Sciatic nerve (tissue), 2 donors: ENCODE measurements around the gene BPIFB1. TPM values are rescaled to one million over a fixed set of nuclear protein-coding genes. Genes with fewer than 3 reads are reported as not detected.

Experiments
- ATAC-seq: fragments of 200-7000 bp; cut with Tn5 transposase; one replicate; pipeline ENCODE4 v1.9.1; 2020; ENCODE audit warnings: mild to moderate bottlenecking, moderate library complexity
- DNase-seq: peaks from one replicate; pipeline ENCODE4 v3.0.0-alpha.2; 2020; ENCODE audit warnings: low spot score
- intact Hi-C: fragments of 100-400 bp; cut with DNase I; formaldehyde crosslinking; loops from one replicate; pipeline ENCODE4 v1.14.2; 2022
- total RNA-seq: library from RNA; stranded (reverse); fragmentation: NEBNext Ultra II Directional; extraction: Animal tissue kit (Norgen Biotek cat#: 25700); gene quantifications from one replicate; pipeline ENCODE4 v1.2.1, GENCODE V29; 2021
- donor health status: DM: no; HTN: no; CAD: no.
- donor health status: DM: no; HTN: no; CAD: no.

Gene BPIFB1
- total RNA-seq, 1 donor from 2014 or later = 2.1 TPM

DNA sequence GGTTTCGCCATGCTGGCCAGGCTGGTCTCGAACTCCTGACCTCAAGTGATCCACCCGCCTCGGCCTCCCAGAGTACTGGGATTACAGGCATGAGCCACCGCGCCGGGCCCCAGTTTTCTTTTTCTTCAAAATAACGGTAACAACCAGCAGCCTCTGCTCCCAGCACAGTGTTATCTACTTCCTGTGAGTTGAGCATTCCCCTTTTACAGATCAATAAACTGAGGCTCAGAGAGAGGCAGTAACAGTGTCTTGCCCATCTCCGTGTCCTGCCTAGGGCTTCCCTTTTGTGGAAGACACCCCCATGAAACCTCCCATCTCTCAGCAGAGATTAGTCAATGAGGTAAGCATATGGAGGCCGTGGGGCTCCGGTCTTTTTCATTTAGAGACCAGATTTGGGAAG is 29.6 kb downstream of the BPIFB1 start:
- intact Hi-C loops = no loop called here
- ATAC-seq (no peak), DNase-seq (no peak)

- ATAC-seq = no peak
- intact Hi-C loops = no loop called here
- no peak for DNase-seq
Observed at GRCh38 chr20:33313686-33314314, 30.8 kb downstream of the BPIFB1 start.

DNA sequence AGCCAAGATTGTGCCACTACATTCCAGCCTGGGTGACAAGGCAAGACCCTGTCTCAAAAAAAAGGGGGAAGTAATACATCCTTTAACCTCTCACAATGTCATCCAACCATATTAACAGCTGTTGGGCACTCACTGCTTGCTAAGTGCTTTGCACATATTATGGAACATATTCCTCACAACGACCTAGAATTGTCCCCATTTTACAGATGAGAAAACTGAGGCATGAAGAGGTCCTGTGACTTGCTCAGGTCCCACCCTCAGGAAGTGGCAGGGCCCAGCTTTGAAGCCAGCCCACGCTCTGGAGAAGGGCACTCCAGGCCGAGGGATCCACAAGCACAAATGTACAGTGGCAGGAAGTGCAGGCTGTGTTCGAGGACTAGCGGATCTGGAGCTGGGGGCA is 33.3 kb downstream of the BPIFB1 start:
- no peak for ATAC-seq
- intact Hi-C loops = no loop called here

GRCh38 chr20:33316958-33317357 is 33.9 kb downstream of the BPIFB1 start:
- ATAC-seq (no peak), DNase-seq (no peak)
- intact Hi-C loops = no loop called here

More for the DNA sequence above, 33.3 kb downstream of the BPIFB1 start:
- no peak for DNase-seq

- intact Hi-C loops = no loop called here
- DNase-seq (no peak), ATAC-seq (no peak)
Observed at GRCh38 chr20:33317424-33318095, 34.5 kb downstream of the BPIFB1 start.

DNA sequence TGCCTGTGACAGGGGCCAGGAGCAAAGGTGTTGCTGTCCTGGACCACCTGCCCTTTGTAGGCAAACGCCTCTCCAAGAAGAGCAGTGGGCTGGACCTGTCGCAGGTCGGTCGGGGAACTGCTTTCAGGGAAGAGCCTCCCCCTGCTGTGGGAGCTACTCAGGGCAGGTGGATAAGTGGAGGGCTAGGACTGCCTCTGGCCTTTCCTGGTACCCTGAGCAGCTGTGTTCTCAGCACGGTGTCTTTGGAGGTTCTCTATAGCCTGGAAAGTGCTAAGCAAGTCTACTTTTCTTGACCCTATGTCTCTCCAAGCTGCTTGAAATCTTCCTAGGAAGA is 35.0 kb downstream of the BPIFB1 start:
- ATAC-seq (no peak), DNase-seq (no peak)
- intact Hi-C loops = no loop called here

GRCh38 chr20:33320006-33320405 is 37.0 kb downstream of the BPIFB1 start:
- no peak for ATAC-seq
- intact Hi-C loops = no loop called here
- no peak for DNase-seq

DNA sequence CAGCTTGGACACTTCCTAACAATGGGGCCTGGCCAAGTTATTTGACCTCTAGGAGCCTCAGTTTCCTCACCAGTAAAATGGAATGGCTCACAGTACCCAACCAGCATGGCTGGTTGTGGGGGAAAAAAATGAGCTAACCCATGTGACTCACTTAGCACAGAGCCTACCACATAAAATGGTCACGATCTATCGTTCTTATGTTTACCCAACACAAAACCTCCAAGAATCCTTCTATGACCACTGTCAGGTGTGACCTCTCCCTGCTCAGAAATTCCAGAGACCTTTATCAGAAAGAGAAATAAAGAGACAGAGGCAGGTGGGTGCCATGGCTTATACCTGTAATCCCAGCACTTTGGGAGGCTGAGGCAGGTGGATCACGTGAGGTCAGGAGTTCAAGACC is 39.4 kb downstream of the BPIFB1 start:
- ATAC-seq = no peak
- DNase-seq = no peak
- intact Hi-C loops = no loop called here

DNA sequence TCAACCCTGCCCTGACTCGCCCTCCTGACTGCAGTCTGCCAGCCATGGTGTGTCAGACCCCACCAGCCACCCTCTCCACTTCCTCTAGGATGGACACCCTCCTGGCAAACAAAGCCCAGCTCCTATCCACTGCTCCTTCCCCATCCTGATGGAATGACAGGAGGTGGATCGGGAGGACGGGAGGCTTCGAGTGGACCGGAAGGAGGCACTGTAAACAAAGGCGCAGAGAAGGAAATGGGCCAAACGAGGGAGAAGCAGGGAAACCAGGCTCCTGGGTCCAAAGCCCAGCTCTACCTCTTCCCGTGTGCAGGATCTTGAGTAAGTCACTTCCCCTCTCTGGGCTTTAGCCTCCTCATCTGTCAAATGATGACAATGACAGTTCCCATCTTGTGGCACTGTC is 40.2 kb downstream of the BPIFB1 start:
- no peak for ATAC-seq
- intact Hi-C loops = no loop called here
- no peak for DNase-seq

DNA sequence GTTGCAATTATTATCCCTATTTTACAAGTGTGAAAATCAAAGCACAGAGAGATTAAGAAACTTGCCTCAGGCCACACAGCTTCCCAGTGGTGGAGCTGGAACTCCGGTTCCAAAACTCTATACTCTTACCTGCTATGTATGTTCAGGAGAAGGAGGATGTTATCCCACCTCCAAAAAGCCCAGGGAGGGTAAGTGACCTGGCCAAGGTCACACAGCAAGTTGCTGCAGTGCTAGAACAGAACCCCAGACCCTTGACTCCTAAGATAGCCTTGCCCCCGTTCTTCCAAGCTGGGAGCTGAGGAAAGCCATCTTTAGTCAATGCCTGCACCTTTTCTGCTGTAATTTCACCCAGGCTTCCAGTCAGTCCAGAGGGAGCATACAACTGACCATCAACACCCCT is 42.3 kb downstream of the BPIFB1 start:
- ATAC-seq = no peak
- intact Hi-C loops = no loop called here
- no peak for DNase-seq

GRCh38 chr20:33328157-33329137 is 45.4 kb downstream of the BPIFB1 start:
- intact Hi-C loops = no loop called here
- DNase-seq (no peak), ATAC-seq (no peak)

GRCh38 chr20:33332905-33333456 is 50.0 kb downstream of the BPIFB1 start:
- no peak for ATAC-seq
- intact Hi-C loops = no loop called here
- no peak for DNase-seq

DNA sequence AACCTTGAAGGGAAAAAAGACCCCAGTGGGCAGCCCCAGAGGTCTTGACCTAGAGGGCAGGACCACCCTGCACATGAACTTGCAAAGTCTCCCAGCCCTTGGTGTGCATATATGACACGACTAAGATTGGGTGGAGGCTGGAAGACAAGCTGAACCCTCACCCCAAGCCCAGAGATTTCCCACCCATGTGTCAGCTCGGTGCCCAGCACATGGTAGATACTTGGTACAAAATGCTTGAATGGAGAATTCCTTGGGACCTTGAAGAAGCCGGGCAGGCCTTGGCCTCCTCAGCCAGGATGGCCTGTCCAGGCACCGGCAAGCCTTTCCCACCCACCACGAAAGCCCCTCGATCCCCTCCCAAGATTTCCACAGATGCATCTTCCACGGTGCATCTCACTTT is 50.6 kb downstream of the BPIFB1 start:
- ATAC-seq (no peak), DNase-seq (no peak)
- intact Hi-C loops = no loop called here

DNA sequence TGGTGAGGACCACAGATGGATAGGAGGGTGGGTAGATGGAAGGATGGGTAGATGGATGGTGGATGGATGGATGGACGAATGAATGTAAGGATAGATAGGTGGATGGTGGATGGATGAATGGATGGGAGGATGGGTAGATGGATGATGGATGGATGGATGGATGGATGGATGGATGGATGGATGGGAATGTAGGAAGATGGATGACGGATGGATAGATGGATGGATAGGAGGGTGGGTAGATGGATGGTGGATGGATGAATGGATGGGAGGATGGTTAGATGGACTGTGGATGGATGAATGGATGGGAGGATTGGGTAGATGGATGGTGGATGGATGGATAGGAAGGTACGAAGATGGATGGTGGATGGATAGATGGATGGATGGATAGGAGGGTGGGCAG is 51.1 kb downstream of the BPIFB1 start:
- intact Hi-C loops = no loop called here
- ATAC-seq (no peak), DNase-seq (no peak)

DNA sequence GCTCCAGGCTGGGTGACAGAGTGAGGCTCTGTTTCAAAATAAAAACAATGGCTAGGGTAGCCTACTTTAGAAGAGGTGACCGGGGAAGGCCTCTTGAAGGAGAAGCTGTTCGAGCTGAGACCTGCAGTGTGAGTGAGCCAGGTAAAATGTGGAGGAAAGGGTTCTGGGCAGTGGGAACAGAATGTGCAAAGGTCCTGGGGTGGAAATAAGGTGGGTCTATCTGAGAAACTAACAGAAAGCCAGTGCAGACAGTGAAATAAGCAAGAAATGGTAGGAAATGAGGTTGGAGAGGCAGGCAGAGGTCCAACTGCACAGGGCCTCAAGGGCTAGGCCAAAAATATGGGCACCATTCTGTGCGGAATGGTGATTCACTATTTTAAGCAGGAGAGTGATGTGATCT is 53.4 kb downstream of the BPIFB1 start:
- ATAC-seq (no peak), DNase-seq (no peak)
- intact Hi-C loops = no loop called here

GRCh38 chr20:33337119-33337518 is 54.1 kb downstream of the BPIFB1 start:
- ATAC-seq (no peak), DNase-seq (no peak)
- intact Hi-C loops = no loop called here

DNA sequence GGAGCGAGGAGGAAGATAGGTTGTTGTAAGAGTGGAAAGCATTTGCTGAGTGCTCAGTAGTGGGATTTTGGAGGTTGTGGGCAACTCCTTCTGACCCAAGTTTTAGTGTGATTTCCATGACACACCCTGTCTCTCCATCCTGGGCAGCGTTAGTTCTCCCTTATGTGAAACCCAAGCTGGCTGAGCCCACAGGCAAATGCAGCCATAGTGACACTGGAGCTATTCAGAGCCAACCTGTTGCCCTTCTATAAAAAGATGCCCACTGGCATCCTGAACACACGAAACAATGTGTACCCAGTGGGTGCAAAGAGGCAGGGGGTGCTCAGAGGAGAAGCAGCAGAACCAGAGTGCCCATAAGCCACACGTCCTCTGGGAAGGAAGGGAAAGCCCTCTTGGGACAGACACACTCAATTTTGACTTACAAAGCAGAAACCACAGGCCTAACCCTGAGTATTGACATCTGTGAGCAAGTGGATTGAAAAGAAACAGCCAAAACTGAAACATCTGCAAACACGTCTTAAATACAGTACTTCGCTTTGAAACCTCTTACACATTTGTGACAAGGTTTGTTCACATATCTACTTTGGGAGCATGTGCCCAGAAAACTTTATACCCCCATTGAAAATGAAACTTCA is 54.6 kb downstream of the BPIFB1 start:
- DNase-seq (no peak), ATAC-seq (no peak)
- intact Hi-C loops = no loop called here

- intact Hi-C loops = no loop called here
- ATAC-seq (no peak), DNase-seq (no peak)
Observed at GRCh38 chr20:33338467-33339258, 55.6 kb downstream of the BPIFB1 start.
